Measurements from ENCODE around the gene FAM120B. TPM values are rescaled to one million over a fixed set of nuclear protein-coding genes. Genes with fewer than 3 reads are reported as not detected.

FAM120B gene
- total RNA-seq, 1 experiment from 2014 or later = 23.4 TPM

- BruUV-seq (replicated peaks) = no TSS peak
- no peak overlapping the region for H3K4me3 Mint-ChIP-seq (ENCODE audit: unreplicated experiment)
- no peak for DNase-seq (ENCODE audit: unreplicated experiment)
- H3K9me3 Mint-ChIP-seq (ENCODE audit: unreplicated experiment) = peaks cover 26% of the 10 kb centered on the region
- intact Hi-C loops (cut with micrococcal nuclease) = no loop called here
- H3K36me3 Mint-ChIP-seq (ENCODE audit: insufficient read depth, unreplicated experiment) = peaks cover 17% of the 10 kb centered on the region
- CTCF ChIA-PET = no interaction called here
- TF ChIP-seq, protein P1, sequence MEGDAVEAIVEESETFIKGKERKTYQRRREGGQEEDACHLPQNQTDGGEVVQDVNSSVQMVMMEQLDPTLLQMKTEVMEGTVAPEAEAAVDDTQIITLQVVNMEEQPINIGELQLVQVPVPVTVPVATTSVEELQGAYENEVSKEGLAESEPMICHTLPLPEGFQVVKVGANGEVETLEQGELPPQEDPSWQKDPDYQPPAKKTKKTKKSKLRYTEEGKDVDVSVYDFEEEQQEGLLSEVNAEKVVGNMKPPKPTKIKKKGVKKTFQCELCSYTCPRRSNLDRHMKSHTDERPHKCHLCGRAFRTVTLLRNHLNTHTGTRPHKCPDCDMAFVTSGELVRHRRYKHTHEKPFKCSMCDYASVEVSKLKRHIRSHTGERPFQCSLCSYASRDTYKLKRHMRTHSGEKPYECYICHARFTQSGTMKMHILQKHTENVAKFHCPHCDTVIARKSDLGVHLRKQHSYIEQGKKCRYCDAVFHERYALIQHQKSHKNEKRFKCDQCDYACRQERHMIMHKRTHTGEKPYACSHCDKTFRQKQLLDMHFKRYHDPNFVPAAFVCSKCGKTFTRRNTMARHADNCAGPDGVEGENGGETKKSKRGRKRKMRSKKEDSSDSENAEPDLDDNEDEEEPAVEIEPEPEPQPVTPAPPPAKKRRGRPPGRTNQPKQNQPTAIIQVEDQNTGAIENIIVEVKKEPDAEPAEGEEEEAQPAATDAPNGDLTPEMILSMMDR (IDR thresholded peaks at IDR 0.05; ENCODE audit: unreplicated experiment) = no peak
- no peak overlapping the region for H3K27ac Mint-ChIP-seq (ENCODE audit: low read depth, unreplicated experiment)
- no peaks in the 10 kb centered on the region for H3K4me1 Mint-ChIP-seq (ENCODE audit: insufficient read depth, unreplicated experiment)
- H3K27me3 Mint-ChIP-seq (ENCODE audit: insufficient read depth, unreplicated experiment) = no peaks in the 10 kb centered on the region
- POLR2A ChIA-PET = no interaction called here
These were observed 49.1 kb downstream of the FAM120B start for GRCh38 chr6:170355661-170356060.

DNA sequence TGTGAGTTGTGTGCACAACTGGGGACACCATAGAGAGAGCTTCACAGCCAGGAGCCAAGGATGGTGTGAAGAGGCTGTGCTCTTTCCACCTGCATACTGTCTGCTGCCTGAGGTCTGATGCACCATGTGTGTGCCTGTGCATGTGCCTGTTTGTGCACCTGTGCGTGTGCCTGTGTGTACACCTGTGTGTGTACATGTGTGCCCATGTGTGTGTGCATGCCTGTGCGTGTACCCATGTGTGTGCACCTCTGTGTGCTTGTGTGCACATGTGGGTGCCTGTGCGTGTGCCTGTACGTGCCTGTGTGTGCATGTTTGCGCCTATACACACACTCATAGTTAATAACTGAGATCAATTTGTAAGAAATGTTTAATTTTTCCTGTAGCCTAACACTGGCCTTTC, 51.3 kb downstream of the FAM120B start:
- intact Hi-C loops (cut with micrococcal nuclease) = no loop called here
- Mint-ChIP-seq H3K36me3 (ENCODE audit: insufficient read depth, unreplicated experiment) (peaks cover 30% of the 10 kb centered on the region), H3K27me3 (ENCODE audit: insufficient read depth, unreplicated experiment) (no peaks in the 10 kb centered on the region), H3K9me3 (ENCODE audit: unreplicated experiment) (peaks cover 6% of the 10 kb centered on the region), H3K4me3 (ENCODE audit: unreplicated experiment) (no peak overlapping the region), H3K4me1 (ENCODE audit: insufficient read depth, unreplicated experiment) (no peaks in the 10 kb centered on the region), H3K27ac (ENCODE audit: low read depth, unreplicated experiment) (no peak overlapping the region)
- DNase-seq (ENCODE audit: unreplicated experiment) = no peak
- BruUV-seq (replicated peaks) = no TSS peak
- TF ChIP-seq, protein P1 (IDR thresholded peaks at IDR 0.05; ENCODE audit: unreplicated experiment) = no peak
- ChIA-PET CTCF (interaction anchor here (0.6 kb wide), 1 partner anchor 103 kb away, joined by 3 read pairs; no protein-coding TSS in a partner anchor), POLR2A (no interaction called here)

DNA sequence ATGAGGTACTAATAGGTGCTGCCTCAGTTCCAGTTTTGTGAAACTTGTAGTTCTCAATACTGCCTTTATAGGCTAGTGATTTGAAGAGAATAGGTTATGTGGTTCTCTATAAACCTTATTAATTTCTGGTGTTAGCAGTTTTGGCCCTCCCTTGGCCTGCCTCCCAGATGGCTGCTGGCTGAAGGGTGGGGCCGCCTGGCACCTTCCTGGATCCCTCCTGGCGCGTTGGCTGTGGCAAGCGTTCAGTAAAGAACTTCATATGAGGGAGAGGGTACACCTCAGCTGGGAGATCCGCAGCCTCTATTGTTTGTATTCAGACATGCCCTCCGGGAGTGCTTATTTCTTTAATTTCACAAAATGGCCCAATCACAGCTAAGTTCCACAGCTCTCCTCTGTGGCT, 51.9 kb downstream of the FAM120B start:
- DNase-seq (ENCODE audit: unreplicated experiment) = no peak
- TF ChIP-seq, protein P1 (IDR thresholded peaks at IDR 0.05; ENCODE audit: unreplicated experiment) = no peak
- no TSS peak for BruUV-seq (replicated peaks)
- no peak overlapping the region for H3K4me3 Mint-ChIP-seq (ENCODE audit: unreplicated experiment)
- no peaks in the 10 kb centered on the region for H3K27me3 Mint-ChIP-seq (ENCODE audit: insufficient read depth, unreplicated experiment)
- ChIA-PET CTCF (interaction anchor here (0.6 to 0.8 kb wide), 2 partner anchors 13 to 172 kb away, joined by 3 read pairs; no protein-coding TSS in a partner anchor), POLR2A (no interaction called here)
- H3K36me3 Mint-ChIP-seq (ENCODE audit: insufficient read depth, unreplicated experiment) = peaks cover 34% of the 10 kb centered on the region
- no peaks in the 10 kb centered on the region for H3K9me3 Mint-ChIP-seq (ENCODE audit: unreplicated experiment)
- no peaks in the 10 kb centered on the region for H3K4me1 Mint-ChIP-seq (ENCODE audit: insufficient read depth, unreplicated experiment)
- intact Hi-C loops (cut with micrococcal nuclease) = no loop called here
- no peak overlapping the region for H3K27ac Mint-ChIP-seq (ENCODE audit: low read depth, unreplicated experiment)

- Mint-ChIP-seq H3K27ac (ENCODE audit: low read depth, unreplicated experiment) (no peak overlapping the region), H3K27me3 (ENCODE audit: insufficient read depth, unreplicated experiment) (no peaks in the 10 kb centered on the region), H3K4me1 (ENCODE audit: insufficient read depth, unreplicated experiment) (no peaks in the 10 kb centered on the region), H3K9me3 (ENCODE audit: unreplicated experiment) (no peaks in the 10 kb centered on the region), H3K4me3 (ENCODE audit: unreplicated experiment) (no peak overlapping the region), H3K36me3 (ENCODE audit: insufficient read depth, unreplicated experiment) (peaks cover 34% of the 10 kb centered on the region)
- no TSS peak for BruUV-seq (replicated peaks)
- DNase-seq (ENCODE audit: unreplicated experiment) = no peak
- TF ChIP-seq, protein P1 (IDR thresholded peaks at IDR 0.05; ENCODE audit: unreplicated experiment) = no peak
- POLR2A ChIA-PET = interaction anchor here (1.0 kb wide), 1 partner anchor 31 kb away, joined by 3 read pairs; no protein-coding TSS in a partner anchor
- intact Hi-C loops (cut with micrococcal nuclease) = no loop called here
- CTCF ChIA-PET = no interaction called here
These were observed 53.9 kb downstream of the FAM120B start for GRCh38 chr6:170360476-170360875.
